GM12872 (cell line): ENCODE measurements around the gene DENND1A.

Experiments used
- TF ChIP-seq, protein P1 (sequence below): IDR thresholded peaks from 3 replicates; pipeline ENCODE4 v1.5.1; 2011; ENCODE audit warnings: low read depth, mild to moderate bottlenecking, low read length, moderate library complexity; ENCODE audit not compliant: insufficient read depth

DENND1A gene

DNA sequence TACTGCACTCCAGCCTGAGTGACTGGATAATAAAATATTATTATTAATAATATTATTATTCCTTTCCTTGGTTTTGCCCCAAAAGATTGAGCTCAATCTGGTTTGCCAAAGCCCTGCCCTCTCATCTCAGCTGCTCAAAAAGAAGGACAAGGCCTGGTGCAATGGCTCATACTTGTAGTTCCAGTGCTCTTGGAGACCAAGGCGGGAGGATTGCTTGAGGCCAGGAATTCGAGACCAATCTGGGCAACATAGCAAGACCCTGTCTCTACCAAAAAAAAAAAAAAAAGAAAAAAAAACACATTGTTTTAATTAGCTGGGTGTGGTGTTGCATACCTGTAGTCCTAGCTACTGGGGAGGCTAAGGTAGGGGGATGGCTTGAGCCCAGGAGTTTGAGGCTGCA, 13.7 kb upstream of the DENND1A start:
- TF ChIP-seq, protein P1, sequence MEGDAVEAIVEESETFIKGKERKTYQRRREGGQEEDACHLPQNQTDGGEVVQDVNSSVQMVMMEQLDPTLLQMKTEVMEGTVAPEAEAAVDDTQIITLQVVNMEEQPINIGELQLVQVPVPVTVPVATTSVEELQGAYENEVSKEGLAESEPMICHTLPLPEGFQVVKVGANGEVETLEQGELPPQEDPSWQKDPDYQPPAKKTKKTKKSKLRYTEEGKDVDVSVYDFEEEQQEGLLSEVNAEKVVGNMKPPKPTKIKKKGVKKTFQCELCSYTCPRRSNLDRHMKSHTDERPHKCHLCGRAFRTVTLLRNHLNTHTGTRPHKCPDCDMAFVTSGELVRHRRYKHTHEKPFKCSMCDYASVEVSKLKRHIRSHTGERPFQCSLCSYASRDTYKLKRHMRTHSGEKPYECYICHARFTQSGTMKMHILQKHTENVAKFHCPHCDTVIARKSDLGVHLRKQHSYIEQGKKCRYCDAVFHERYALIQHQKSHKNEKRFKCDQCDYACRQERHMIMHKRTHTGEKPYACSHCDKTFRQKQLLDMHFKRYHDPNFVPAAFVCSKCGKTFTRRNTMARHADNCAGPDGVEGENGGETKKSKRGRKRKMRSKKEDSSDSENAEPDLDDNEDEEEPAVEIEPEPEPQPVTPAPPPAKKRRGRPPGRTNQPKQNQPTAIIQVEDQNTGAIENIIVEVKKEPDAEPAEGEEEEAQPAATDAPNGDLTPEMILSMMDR = no peak

DNA sequence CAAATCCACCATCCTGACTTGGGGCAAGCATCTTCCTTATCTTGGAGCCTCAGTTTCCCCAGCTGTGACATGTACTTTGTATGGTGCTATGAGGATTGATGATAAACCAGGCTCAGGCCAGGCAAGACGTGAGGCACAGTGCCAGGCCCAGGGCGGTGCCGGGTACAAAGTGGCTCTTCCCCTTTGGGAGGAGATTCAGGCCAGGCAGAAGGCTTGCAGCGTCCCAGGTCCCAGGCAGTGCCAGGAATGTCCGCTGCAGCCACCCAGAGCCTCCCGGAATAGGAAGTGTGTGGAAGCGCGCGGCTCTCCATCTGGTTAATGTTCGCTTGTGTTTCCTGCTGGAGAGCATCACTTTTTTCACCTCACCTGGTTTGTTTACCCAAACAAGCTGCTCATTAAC, 12.6 kb upstream of the DENND1A start:
- TF ChIP-seq, protein P1 = no peak

DNA sequence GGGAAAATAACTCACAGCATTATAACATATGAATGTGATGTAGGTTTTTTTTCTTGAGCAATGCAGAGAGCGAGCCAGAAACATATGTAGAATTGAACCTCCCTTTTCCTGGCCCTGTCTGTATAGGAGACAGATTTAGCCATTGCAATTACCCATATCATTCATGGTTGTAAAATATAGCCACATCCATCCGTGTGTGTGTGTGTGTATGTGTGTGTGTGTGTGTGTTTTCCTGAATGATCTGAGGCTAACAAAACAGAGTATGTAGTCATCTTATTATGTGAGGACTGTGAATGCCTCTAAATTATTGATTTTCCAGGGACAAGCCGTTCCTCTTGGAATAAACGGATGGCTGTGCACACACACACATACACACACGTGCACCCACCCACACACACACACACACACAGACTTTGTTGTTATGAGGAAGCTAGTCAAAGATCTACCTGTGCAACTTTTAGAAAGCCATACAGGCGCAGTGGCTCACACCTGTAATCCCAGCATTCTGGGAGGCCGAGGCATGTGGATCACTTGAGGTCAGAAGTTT, 11.7 kb upstream of the DENND1A start:
- TF ChIP-seq, protein P1 = no peak

DNA sequence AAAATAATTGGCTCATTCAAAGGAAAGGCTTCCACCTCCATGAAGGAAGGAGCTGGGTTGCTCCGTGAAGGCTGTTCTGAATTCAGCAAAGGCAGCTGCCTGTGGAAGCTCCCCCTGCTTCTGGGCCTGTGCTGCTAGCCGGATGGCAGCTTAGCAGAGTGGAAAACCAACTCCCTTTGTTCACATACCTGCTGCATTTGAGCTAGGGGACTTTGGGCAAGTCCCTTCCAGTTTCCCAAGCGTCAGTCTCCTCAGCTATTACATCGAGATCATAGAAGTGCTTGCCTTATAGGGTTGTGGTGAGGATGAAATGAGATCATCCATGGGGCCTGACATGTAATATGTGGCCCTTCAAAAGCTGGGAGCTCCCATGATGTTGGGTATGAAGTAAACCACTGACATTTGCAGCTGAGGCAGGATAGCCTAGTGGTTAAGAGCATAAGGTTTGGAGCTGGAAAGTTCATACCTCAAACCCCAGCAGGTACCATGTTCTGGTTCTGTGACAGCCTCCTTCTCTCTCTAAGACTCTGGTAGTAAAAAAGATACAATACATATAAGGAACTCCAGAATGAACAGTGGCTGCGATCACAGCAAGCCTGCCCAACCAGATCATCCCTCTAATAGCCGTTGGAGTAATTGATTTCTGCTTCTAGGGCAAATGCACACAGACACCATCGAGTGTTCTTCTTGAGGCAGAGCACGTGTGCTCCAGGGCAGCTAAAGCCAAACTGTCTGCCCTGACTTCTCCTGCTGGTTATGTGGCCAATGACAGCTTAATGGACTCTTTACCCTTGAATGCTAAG, 11.0 kb upstream of the DENND1A start:
- TF ChIP-seq, protein P1 = peak; percentile 20; the same call in 1 of the 3 replicates

DNA sequence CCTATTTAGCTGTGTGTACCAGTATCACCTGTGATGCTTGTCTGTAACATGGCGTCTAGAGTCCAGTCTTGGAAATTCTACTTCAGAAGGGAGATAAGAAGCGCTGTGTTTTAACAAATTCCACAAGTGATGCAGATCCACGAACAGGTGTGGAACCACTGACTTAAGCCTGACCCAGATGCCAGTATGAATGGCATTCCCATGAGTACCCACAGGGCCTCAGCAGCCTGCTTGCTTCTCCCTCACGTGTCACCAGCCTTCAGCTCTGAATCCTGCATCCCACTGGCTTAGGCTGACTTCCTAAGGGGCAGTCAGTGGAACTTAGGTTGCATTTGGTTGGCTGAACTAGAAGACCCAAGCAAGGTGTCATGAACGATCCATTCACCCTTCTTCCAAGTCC, 8.5 kb upstream of the DENND1A start:
- TF ChIP-seq, protein P1 = no peak

DNA sequence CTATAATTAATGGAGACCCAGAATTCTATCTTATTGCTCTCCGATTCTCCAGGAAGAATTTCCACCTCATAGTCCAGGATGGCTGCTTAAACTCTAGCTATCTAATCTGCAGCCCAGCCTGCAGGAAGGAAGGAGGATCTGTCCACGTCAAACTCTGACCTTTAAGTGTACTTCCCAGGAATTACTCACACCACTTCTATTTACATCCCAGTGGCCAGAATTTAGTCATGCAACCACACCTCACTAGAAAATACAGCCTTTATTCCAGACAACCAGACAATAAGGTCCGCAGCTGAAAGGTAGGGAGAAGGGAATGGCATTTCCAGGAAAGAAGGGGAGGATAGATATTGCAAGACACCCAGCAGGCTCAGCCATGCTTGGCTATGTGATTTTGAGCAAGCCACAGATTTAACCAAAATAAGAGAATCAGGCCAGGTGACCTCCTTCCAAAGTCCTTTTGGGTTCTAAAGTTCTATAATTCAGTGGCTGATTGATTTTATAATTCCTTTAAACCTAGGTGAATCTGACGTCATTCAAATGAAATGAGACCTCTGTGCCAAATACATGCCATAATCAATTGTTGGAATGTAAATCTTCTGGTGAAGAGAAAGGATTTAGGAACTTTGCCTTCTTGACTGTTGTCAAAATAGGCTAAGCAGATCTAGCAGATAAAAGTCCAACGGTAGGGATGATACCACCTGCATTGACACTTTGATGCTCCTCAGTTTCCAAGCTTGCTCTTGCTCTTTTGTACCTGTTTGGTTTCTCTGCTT, 3.7 kb upstream of the DENND1A start:
- TF ChIP-seq, protein P1 = no peak

DNA sequence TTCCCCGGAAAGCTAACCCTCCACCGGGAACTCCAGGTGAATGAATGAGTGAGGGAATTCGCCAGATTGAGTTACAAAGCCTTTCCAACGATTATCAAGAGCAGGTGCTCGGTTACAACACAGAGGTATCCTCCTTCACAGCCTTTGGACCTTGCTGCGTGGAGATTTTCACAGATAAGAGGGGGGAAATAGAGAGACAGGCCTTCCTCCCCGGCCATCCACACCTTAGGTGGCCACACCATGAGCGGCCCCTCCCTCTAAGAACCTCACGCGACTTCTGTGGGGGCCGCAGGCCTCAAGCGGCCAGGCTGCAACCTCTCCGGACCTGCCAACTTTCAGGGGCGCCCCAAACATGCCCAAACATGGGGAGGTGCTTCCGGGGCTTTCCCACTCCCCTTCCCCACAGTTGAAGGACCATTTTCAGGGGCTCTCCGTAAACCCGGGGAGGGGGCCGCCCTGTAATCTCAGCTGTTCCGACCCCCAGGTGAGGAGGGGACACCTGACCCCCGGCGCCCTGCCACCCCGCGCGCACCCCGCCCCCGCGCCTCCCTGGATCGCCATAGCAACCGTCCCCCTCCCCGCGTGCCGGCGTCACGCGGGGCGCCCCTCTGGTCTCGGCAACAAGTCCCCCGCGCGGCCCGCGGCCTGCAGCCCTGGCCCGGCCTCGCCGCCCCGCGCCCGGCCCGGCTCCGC, 603 bp downstream of the DENND1A start:
- TF ChIP-seq, protein P1 = no peak
